Mammary epithelial cell (primary cell): ENCODE data around the gene ACOT7.

Experiments used
- EZH2 ChIP-seq: IDR thresholded peaks from 2 replicates; pipeline ENCODE4 v1.6.1; 2012; ENCODE audit warnings: low read length, inconsistent platforms, borderline replicate concordance
- TF ChIP-seq, protein P1 (sequence below), 2 donors: IDR thresholded peaks in 1 of 2; conservative IDR thresholded peaks in 1 of 2; 2 replicates each; pipeline ENCODE4 v1.5.1; 2011 to 2012; ENCODE audit warnings: inconsistent platforms in 2 of 2, low read length in 2 of 2, mild to moderate bottlenecking in 2 of 2, control low read depth in 1 of 2, low read depth in 1 of 2; ENCODE audit not compliant: insufficient read depth in 1 of 2; ENCODE audit errors: extremely low read depth in 1 of 2

DNA sequence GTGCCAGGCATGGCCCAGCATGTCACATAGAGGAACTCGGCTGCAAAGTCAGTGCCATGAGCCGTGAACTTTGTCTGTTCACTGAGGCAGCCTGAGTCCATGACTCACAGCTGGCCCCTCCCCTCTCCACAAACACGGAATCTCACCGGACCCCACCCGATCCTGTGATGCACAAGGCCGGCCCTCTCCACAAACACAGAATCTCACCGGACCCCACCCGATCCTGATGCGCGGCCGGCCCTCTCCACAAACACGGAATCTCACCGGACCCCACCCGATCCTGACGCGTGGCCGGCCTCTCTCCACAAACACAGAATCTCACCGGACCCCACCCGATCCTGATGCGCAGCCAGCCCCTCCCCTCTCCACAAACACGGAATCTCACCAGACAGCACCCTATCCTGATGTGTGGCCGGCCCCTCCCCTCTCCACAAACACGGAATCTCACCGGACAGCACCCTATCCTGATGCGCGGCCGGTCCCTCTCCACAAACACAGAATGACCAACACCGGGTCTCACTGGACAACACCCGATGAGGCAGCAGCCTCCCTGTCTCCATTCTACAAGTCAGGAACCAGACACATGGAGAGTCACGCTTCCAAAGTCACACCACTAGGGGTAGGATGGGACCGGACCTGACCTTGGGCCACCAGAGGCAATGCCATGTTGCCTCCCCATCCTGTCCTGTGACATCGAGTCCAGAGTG lies 93.1 kb downstream of the ACOT7 start:
- TF ChIP-seq, protein P1, sequence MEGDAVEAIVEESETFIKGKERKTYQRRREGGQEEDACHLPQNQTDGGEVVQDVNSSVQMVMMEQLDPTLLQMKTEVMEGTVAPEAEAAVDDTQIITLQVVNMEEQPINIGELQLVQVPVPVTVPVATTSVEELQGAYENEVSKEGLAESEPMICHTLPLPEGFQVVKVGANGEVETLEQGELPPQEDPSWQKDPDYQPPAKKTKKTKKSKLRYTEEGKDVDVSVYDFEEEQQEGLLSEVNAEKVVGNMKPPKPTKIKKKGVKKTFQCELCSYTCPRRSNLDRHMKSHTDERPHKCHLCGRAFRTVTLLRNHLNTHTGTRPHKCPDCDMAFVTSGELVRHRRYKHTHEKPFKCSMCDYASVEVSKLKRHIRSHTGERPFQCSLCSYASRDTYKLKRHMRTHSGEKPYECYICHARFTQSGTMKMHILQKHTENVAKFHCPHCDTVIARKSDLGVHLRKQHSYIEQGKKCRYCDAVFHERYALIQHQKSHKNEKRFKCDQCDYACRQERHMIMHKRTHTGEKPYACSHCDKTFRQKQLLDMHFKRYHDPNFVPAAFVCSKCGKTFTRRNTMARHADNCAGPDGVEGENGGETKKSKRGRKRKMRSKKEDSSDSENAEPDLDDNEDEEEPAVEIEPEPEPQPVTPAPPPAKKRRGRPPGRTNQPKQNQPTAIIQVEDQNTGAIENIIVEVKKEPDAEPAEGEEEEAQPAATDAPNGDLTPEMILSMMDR (conservative IDR thresholded peaks at IDR 0.05 in 1 of 2, IDR thresholded peaks at IDR 0.05 in 1 of 2; ENCODE audit: extremely low read depth in 1 of 2, insufficient read depth in 1 of 2, low read depth in 1 of 2, low read length in 2 of 2): peak in 1 of 2 donors; percentile 8
- no peak for TF ChIP-seq EZH2
